CD4-positive, alpha-beta T cell treated with Interleukin-17A for 4 hours (primary cell): ENCODE data around the gene MTG2.
"Not testable (repeated sequence)": the region's sequence is repeated elsewhere in the genome, so short reads cannot be mapped to it uniquely, and the experiment has no call there.

ENCODE experiments used
- DNase-seq: peaks from one replicate; pipeline ENCODE4 v3.0.0-alpha.2; 2020; ENCODE audit warnings: mixed read lengths

MTG2 gene

DNA sequence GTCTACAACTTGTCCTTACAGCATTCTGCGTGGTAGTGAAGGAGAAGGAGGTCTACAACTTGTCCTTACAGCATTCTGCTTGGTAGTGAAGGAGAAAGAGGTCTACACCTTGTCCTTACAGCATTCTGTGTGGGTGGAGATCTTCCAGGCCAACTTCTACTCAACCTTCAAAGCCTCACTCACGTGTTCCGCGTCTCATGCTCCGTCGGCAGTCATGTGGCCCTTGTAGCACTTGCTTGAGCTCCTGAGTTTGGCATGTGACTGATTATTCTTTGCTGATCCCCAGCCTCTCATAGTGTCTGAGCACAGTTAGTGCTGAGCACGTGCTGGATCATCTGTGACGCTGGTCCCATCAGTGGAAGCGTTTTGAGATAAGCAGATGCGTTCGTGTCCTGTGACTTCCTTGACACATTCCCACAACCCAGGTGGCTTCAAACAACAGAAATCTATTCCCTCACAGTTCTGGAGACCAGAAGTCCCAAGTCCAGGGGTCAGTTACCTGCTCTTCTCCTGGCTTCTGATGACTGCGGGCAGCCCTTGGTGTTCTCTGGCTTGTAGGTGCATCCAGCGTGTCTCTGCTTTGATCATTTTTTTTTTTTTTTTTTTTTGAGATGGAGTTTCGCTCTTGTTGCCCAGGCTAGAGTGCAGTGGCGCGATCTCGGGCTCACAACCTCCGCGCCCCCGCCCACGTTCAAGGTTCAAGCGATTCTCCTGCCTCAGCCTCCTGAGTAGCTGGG lies 36.6 kb upstream of the MTG2 start:
- DNase-seq: no peak

DNA sequence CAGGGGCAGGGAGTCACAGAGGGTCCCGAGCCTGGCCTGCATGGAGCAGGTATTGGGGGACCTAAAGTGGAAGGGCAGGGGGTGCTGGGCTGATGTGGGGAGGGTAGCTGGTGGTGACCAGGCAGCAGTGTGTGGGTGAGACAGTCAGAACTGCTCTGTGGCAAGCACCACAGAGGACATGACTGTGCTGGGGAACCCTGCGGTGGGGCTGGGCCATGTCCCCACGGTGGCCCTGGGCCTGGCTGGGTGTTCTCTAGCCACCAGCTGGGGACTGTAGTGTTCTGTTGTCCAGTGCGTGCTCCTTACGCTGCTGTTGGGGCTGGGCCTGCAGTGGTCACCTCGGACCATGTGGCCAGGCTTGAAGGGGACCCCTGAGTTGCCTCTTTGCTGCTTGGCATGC lies 35.7 kb upstream of the MTG2 start:
- no peak for DNase-seq

DNA sequence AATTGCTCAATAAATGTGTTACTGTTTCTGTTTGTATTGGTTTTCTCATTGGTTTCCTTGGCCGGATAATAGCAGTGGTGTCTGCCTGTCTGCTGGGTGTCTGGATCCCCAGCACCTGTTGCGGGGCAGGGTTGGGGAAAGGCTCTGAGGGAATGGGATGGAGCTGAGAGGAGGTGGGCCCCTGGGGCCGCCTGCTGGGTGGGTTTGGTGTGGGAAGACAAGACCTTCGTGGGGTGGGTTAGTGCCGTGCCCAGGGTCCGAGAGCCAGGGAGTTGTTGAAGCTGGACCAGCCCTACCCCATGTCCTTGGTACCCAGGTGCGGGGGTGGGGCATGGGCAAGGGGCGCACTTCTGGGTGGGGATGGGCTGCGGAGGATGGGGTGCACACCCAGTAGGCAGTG lies 35.3 kb upstream of the MTG2 start:
- no peak for DNase-seq

DNA sequence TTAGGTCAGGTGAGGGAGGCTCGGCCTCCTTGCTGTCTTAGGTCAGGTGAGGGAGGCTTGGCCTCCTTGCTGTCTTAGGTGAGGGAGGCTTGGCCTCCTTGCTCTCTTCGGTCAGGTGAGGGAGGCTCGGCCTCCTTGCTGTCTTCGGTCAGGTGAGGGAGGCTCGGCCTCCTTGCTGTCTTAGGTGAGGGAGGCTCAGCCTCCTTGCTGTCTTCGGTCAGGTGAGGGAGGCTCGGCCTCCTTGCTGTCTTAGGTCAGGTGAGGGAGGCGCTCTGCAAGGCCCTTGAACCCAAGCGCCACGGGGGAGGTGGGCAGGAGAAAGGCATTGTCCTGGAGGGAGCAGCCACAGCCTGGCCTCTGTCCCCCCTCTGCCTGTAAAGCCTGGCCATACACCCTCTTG lies 34.4 kb upstream of the MTG2 start:
- not testable (repeated sequence) for DNase-seq

DNA sequence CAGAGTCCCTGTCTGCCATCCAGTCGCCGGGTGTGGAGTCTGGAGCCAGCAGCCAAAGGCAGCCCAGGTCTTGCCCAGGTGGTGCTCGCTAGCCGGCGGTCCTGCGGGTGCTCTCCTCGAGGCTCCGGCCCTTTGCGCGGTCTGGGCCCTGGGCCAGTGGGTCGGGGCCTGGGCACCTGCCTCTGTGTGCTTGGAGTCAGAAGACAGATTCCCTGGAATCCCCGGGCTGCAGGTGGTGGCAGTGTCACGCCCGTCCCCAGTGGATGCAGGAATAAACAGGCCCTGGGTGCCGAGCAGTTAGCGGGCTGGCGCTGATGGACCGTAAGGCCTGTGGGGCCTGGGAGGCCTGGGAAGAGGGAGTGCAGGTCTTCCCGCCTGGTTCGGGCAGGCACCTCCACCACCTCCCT lies 33.9 kb upstream of the MTG2 start:
- DNase-seq: no peak

DNA sequence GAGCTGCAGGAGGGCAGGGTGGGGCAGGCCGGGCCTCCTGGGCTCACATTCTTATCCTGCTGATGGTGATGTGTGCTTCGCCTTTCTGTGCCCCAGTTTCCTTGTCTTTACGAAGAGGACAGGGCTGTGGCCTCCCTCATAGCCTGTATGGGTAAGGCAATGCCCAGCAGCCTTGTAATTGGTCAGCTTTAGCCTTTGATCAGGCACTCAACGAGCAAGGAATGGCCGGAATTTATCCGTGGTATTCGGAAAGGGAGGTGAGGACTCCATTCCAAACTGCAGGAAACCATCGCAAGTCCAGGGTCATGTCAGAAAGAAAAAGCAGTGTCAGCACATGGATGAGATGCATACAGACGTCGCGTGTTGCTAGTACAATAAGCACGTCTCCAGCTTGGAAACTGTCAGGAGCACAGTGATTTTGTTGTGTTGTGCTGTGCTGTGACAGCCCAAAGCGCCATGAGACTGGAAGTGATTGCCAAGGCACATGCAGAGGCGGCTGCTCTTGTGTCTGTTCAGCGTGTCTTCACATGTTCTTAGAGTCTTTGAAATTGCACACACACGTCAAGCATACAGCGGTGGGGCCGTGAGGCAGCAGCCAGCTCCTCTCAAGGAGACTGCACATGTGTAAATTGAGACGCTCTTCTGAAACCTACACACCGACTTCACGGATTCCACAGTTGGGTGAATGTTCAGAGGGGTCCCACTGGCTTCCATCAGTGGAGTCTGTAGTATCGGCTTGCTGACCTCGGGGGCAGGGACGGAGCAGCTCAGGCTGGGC lies 33.1 kb upstream of the MTG2 start:
- DNase-seq: no peak

DNA sequence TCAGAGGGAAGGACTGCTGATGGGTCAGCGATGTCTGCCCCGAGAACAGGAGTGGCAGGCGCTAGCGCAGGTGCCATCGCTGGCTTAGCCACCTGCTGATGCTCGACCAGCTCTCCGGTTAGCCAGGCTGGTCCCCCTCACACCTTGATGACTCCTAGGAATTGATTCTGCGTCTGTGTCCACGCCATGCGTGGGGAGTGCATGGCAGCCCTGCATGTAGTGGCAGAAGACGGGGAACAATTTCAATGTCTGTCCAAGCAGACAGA lies 32.6 kb upstream of the MTG2 start:
- no peak for DNase-seq

DNA sequence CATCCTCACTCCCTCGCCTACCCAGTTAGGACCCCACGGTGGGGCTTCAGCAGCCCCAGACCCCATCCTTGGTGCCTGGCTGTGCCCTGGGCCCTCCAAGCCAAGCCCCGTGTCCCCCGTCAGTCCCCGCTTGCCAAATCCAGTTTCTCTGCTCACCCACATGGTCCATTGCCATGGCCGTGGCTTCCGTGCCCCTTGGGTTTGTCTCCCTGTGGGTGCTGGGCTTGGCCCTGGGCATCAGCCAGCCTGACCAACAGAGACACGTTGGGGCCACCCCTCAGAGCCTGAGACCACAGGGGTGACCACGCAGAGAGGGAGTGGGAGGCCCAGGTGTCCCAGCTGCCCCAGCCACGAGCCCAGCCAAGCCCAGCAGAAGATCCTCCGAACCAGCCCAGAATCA lies 31.6 kb upstream of the MTG2 start:
- no peak for DNase-seq

DNA sequence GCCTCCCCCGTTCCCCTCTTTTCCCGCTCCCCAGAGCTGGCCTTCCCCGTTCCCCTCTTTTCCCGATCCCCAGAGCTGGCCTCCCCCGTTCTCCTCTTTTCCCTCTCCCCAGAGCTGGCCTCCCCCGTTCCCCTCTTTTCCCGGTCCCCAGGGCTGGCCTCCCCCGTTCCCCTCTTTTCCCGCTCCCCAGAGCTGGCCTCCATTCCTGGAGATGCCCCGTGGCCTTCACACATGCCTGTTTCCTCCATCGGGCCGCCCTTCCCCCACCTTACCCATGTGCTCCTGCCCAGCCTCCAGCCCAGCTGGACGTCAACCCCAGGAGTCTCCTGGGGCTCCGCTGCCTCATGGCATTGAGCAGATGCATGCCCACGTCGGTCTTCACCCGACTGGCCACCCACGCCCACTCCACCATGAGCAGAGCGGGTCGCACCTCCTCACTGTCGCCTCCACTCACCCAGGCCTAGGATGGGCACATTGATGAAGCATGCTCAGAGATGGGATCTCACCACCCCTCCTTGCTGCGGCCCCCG lies 30.9 kb upstream of the MTG2 start:
- no peak for DNase-seq

DNA sequence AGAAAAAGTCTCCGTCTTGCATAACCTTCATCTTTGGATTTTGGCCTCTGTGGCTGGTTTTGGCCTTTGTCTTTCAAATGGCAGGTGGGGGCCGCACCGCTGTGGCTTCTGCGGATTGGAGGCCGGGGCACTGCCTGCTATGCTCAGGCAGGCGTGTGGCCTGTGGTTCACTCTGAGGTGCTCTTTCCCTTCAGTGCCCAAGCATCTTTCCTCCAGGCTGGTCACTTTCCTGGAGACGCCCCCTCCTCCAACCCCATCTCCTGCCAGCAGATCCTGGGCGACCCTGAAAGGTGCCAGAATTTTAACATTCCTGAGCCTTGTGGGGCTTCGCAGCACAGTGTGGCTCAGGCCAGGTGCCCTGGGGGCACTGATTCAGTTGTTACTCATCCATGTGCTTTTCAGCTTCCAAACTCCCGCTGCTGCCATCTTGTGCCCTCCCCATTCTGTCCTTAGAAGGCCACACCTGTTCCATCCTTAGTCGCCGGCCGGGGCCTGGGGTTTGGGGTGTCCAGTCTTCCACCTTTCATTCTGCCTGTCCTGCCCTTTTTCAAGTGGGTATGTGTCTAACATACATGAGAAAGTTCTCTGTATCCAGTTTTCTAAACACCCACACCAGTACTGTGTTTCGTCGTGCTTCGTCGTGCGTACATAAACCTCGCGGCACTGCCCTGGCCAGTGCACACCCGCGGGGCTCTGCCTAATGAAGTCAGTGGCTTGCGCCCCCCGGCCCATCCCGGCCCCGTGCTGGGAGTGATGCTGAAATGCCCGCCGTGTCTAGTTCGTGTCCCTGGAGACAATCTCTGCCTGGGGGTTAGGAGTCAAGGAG lies 27.2 kb upstream of the MTG2 start:
- no peak for DNase-seq

DNA sequence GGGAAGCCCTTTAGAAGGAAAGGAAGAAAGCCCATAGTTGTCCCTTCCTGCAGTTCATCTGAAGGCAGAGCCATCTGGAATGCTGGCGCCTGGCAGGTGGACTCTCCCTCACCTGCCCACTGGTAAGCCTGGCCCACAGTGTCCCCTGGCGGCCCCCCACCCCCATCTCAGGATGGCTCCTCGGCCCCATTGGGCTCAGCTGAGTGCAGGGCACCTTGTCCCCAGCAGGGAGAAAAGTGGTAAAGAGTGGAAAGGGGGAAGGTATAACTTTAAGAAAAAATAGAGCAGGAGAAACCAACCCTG lies 26.6 kb upstream of the MTG2 start:
- no peak for DNase-seq

DNA sequence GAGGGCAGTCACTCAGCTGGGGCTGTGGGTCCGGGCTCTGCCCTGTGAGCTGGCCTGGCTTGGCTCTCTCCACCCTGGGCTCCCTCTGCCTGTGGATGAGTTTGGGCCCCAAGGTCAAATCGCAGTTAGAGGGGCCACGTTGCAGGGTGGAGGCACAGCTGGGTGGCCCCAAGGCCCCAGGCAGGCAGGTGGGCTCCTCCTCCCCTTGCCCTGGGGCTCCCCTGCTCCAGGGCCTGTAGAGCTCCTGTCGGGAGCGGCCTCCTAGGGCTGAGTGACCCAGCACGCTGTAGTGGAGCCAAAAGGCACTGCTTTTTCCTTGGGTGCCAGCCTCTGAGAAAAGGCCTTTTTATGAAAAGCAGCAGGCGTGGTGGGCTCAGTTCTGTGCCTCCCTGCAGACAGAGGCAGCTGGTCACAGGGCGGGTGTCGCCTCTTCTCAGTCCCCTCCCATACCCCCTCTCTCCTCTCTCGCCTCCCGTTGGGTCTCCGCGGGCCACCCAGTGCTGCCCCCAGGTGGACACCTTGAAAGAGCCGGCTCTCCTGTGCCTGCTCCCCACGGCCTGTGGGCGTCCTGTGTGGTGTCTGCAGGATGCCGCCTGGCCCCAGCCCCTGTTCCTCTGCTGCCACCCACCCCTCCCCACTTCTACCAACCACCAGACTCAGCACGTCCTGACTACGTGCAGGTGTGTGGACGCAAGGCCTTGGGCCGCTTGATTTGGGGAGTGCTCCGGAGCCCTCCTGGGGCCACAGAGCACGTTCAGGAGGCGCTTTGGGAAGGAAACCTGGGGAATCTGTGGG lies 26.0 kb upstream of the MTG2 start:
- DNase-seq: peak; percentile 81

DNA sequence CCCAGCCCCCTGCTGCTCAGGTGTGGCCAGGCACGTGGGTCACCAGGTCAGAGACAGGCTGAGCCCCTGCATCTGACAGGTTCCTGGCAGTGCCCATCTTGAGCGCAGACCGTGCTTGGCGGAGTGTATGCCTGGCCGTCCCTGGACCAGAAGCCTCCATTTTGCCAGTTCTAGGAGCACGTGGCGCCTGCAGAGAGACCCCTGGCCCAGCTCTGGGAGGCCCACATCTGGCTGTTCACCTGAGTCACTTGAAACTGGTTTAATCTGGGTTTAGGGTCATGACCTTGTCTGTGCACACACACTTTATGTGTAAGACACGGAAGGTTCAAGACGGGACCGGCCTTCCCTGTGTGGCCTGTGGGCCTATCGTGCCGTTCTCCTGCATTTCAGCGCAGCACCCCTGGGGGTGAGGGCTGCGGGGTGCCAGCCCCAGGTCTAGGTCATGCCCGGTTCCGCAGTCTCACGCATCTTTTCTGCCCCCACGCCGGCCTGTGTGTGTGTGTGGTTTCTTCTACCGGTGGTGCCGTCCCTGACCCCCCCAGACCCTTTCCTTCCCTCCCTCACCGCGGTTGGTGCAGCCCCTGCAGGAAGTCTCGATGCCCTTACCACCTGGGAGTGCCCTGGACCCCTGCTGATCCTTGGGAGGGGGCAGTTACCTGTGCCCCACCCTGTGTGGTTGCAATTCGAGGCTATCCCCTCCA lies 25.3 kb upstream of the MTG2 start:
- DNase-seq: no peak

DNA sequence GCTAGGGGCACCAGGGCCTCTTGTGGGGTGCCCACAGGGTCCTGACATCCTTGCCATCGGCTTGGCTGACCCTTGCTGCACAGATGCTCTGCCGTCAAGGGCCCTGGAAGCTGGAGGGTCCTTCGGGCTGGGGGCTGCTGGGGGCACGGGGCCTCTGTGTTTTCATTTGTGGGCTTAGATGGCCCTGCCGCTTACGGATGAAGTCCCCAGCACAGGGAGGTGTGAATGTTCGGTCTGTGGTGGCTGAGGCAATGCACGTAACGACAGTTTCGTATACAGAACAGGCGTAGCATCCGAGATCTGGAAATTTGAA lies 24.8 kb upstream of the MTG2 start:
- DNase-seq: no peak

DNA sequence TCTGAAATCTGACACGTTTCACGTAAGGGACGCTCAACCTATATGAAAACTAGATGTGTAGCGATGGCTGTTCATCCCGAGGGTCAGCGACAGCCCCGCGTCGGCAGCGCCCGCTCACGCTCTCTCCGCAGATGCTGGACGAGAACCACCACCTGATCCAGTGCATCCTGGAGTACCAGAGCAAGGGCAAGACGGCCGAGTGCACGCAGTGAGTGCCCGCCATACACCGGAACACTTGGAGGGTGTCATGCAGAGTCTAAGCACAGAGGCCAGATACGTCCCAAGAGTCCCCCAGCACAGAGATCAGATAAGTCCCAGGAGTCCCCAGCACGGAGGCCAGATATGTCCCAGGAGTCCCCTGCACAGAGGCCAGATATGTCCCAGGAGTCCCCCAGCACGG lies 24.3 kb upstream of the MTG2 start:
- DNase-seq: no peak

DNA sequence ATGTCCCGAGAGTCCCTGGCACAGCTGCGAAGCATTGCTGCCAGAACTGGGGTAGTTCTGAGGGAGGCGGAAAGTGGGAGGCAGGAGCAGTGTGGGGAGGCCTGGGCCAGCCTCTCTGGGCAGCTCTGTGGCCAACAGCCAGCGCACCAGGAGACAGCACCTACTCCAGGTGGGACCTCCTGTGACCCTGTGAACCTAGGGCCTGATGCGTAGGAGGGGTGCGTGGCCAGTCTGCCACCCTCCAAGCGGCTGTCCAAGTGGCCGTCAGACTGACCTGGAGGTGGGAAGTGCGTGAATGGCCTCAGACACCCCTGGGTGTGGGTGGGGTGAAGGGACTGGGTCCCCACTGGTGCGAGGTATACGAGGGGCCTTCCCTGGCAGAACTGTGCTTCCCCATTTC lies 23.8 kb upstream of the MTG2 start:
- no peak for DNase-seq

DNA sequence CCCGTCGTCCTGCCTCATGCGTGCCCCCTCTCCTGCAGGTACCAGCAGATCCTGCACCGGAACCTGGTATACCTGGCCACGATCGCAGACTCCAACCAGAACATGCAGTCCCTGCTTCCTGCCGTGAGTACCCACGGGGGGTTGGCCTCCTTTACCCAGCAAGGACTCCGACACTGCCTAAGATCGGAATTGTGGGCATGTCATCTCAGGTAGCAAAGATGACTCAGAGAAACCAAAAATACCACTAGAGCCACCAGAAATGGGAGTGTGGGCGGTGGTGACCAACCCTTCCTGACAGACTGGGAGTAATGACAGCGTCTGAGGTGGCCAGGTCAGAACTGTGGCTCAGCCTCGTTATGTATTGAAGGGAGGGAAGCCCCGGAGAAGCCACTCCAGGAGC lies 23.0 kb upstream of the MTG2 start:
- DNase-seq: peak; percentile 33

DNA sequence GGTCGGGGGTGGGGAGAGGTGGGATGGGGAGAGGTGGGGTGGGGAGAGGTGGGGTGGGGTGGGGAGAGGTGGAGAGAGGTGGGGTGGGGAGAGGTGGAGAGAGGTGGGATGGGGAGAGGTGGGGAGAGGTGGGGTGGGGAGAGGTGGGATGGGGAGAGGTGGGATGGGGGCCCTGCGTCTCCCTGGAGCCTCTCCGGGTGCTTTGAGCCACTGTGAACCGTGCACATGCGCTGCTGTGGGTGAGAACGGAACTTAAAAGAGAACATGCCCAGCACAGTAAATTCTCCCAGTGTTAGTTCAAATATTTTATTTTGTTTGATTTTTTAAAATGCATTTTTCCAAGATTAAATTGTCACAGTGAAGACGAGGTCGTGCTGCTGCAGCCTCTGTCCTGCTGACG lies 22.6 kb upstream of the MTG2 start:
- no peak for DNase-seq

DNA sequence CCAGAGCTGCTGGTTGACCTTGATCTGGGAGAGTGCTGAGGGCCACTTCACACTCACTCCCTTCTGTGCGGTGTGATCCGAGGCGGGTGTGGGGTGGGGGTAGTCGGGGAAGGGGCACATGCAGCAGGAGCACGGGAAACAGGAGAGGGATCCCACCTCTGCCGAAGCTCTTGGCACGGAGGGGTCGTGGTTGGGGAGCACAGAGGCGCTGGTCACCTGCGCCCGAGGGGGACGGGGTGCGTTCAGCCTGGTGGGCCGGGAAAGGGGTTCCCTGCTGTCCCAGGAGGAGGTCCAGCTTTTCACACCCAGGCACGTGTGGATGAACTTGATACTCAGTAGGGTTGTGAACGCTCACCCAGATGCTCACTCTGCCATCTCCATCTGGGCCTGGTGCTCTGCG lies 22.0 kb upstream of the MTG2 start:
- no peak for DNase-seq

DNA sequence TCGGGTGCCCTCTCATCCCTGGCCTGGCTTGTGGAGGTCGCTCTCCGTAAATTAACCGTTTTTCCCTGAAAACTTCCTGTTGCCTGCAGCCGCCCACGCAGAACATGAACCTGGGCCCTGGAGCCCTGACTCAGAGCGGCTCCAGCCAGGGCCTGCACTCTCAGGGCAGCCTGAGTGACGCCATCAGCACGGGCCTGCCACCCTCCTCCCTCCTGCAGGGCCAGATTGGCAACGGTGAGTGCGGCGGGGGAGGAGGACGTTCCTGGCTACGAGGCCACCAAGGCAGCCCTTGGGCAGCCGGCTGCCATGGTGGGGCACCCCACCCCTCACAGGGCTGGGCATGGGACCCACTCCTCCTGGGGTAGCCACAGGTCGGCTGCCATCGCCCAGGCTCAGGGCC lies 21.5 kb upstream of the MTG2 start:
- no peak for DNase-seq

DNA sequence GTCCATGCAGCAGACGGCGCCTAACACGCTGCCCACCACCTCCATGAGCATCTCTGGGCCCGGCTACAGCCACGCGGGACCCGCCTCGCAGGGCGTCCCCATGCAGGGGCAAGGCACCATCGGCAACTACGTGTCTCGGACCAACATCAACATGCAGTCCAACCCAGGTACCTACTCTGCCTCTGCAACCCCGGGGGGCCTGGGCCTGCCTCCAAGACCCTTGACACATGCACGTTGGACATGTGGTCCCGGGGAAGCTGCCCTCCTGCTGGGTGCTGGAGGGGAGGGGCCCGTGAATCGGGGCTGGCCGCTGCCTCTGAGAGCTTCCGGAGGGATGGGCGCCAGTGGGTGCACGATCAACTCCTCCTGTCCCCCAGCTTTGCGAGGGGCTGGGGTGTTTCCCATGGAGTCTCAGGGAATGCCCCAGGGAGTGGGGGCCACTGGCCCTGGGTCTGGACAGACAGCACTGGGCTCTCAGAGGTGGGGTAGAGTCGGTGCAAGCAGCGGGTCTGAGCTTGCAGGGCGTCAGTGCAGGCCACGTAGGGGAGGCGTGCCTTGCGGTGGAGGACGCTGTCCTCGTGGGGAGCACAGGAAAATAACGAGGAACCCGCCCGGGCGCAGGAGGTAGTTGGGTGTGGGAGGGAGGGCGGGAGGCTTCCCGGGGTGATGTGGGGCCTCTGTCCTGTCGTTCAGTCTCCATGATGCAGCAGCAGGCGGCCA lies 19.9 kb upstream of the MTG2 start:
- DNase-seq: no peak

DNA sequence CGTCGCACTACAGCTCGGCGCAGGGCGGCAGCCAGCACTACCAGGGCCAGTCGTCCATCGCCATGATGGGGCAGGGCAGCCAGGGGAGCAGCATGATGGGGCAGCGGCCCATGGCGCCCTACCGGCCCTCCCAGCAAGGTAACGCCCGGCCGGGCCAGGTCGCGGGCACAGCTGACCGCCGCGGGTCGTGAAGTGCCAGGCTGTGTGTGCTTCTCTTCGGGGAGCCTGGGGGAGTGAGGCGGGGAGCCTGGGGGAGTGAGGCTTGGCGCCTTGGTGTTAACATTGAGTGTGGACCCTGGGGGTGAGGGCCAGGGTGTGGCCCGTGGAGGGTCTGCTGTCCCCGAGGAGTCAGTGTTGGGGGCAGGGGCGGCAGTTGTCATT lies 19.4 kb upstream of the MTG2 start:
- no peak for DNase-seq
